ENCODE measurements around the gene ARHGAP23. TPM values are rescaled to one million over a fixed set of nuclear protein-coding genes. Genes with fewer than 3 reads are reported as not detected.
A peak's percentile ranks its signal among the peaks of the same experiment; 100 is the strongest.

The ARHGAP23 gene
- total RNA-seq, 1 donor from 2014 or later, result 177 TPM

DNA sequence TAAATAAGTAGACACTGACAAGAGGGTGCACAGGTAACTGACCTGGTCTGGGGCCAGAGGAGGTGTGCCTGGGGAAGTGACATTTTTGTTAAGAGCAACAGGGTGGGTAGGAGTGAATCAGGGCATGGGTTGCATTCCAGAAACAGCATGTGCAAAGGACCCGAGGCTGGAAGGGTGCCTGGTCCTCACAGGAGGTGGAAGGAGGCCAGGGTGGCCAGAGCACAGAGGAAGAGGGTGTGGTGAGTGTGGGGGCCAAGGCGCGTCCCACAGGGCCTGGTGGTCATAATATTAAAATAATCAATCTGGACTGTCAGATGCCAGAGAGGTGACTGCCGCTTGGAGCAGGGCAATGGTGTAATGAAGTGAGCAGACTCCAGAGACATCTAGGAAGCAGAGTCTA, 14.3 kb downstream of the ARHGAP23 start:
- no peaks in the 10 kb centered on the region for H3K36me3 Mint-ChIP-seq (ENCODE audit: unreplicated experiment)
- H3K4me1 Mint-ChIP-seq (ENCODE audit: unreplicated experiment), result peaks cover 48% of the 10 kb centered on the region
- H3K27me3 Mint-ChIP-seq (ENCODE audit: unreplicated experiment), result no peaks in the 10 kb centered on the region
- H3K4me3 Mint-ChIP-seq (ENCODE audit: unreplicated experiment), result no peak overlapping the region
- TF ChIP-seq, protein P1, sequence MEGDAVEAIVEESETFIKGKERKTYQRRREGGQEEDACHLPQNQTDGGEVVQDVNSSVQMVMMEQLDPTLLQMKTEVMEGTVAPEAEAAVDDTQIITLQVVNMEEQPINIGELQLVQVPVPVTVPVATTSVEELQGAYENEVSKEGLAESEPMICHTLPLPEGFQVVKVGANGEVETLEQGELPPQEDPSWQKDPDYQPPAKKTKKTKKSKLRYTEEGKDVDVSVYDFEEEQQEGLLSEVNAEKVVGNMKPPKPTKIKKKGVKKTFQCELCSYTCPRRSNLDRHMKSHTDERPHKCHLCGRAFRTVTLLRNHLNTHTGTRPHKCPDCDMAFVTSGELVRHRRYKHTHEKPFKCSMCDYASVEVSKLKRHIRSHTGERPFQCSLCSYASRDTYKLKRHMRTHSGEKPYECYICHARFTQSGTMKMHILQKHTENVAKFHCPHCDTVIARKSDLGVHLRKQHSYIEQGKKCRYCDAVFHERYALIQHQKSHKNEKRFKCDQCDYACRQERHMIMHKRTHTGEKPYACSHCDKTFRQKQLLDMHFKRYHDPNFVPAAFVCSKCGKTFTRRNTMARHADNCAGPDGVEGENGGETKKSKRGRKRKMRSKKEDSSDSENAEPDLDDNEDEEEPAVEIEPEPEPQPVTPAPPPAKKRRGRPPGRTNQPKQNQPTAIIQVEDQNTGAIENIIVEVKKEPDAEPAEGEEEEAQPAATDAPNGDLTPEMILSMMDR (IDR thresholded peaks at IDR 0.05), result no peak
- no peak for DNase-seq (ENCODE audit: extremely low spot score, unreplicated experiment)
- no peaks in the 10 kb centered on the region for H3K9me3 Mint-ChIP-seq (ENCODE audit: unreplicated experiment)
- H3K27ac Mint-ChIP-seq (ENCODE audit: unreplicated experiment), result peak overlapping the region; percentile 61

DNA sequence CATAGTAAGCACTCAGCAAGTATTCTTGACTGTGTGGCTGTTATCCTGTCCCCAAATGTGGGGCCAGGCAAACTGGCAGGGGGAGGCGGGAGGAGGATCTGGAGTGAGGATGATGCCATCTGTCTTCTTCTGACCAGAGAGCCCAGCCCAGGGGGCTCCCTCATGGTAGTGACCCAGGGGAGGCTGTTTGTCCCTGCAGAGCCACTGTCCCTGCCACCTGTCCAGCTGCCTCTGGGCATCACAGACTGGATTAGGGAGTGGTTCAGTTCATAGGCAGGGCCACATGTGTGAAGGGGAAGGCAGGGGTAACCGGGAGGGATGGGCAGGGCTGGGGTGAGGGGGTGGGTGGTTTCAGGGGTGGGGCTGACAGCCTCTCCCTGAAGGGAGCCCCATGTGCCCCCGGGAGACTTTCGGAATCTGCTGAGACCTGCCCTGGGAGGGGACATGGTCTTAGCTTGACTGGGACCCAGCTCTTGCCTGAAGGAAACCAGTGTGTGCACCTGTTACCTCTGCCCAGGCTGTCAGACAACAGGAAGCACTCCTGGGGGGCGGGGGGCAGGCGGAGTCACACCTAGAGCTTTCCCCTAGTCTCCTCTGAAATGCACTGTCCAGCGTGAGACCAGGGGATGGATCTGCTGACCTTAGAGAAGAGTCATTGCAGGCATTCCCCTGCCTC, 15.2 kb downstream of the ARHGAP23 start:
- Mint-ChIP-seq H3K27ac (ENCODE audit: unreplicated experiment) (no peak overlapping the region), H3K4me3 (ENCODE audit: unreplicated experiment) (no peak overlapping the region), H3K36me3 (ENCODE audit: unreplicated experiment) (no peaks in the 10 kb centered on the region), H3K4me1 (ENCODE audit: unreplicated experiment) (peaks cover 58% of the 10 kb centered on the region), H3K27me3 (ENCODE audit: unreplicated experiment) (no peaks in the 10 kb centered on the region), H3K9me3 (ENCODE audit: unreplicated experiment) (no peaks in the 10 kb centered on the region)
- DNase-seq (ENCODE audit: extremely low spot score, unreplicated experiment), result no peak
- TF ChIP-seq, protein P1 (IDR thresholded peaks at IDR 0.05), result no peak

DNA sequence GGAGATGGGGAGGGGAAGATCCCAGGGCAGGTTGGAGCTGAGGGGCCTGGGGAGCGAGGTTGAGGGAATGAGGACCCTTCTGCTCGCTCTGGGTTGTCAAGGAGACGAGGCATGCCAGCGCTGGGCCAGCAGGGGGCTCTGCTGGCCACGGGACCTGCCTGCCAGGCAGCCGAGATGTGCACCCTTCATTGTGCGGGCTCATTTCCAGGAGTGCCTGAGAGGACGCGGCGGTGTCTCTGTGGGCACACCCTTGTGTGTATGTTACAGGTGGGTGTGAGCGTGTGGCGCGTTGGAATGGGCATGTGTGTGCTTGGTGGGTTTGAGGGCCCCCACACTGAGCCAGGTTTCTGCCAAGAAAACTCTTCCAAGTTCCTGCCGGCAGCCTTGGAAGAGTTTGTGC, 15.9 kb downstream of the ARHGAP23 start:
- H3K9me3 Mint-ChIP-seq (ENCODE audit: unreplicated experiment), result no peaks in the 10 kb centered on the region
- H3K4me3 Mint-ChIP-seq (ENCODE audit: unreplicated experiment), result peak overlapping the region; percentile 14
- DNase-seq (ENCODE audit: extremely low spot score, unreplicated experiment), result no peak
- H3K27ac Mint-ChIP-seq (ENCODE audit: unreplicated experiment), result peak overlapping the region; percentile 23
- no peaks in the 10 kb centered on the region for H3K27me3 Mint-ChIP-seq (ENCODE audit: unreplicated experiment)
- no peaks in the 10 kb centered on the region for H3K36me3 Mint-ChIP-seq (ENCODE audit: unreplicated experiment)
- TF ChIP-seq, protein P1 (IDR thresholded peaks at IDR 0.05), result peak; percentile 94
- H3K4me1 Mint-ChIP-seq (ENCODE audit: unreplicated experiment), result peaks cover 63% of the 10 kb centered on the region

DNA sequence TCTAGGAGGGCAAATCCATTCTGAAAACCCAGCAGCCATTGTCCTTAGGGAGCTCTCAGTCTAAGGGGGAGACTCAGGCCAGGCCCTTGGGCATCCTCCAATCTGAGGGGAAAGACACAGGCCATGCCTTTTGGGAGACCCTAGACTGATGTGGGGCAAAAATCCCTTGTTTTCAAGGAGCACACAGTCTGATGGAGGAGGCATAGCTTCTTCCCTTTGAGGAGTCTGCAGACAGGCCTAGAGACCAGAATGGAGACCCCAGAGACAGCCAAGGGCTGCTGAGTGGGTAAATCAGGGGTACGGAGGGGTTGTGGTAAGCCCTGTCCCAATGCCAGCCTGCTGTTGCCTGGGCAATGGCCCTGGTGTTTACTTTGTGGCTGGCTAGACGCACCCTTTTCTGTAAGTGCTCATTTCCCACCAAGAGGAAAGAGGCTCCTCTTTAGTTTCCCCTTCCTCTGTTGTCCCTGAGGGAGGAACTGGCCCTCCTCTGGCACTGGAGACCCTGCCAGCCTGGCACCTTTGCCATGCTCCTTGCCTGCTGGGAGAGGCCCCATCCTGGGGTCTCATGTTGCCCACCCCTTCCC, 19.3 kb downstream of the ARHGAP23 start:
- Mint-ChIP-seq H3K4me1 (ENCODE audit: unreplicated experiment) (peaks cover 76% of the 10 kb centered on the region), H3K27ac (ENCODE audit: unreplicated experiment) (peak overlapping the region; percentile 83), H3K4me3 (ENCODE audit: unreplicated experiment) (no peak overlapping the region)

DNA sequence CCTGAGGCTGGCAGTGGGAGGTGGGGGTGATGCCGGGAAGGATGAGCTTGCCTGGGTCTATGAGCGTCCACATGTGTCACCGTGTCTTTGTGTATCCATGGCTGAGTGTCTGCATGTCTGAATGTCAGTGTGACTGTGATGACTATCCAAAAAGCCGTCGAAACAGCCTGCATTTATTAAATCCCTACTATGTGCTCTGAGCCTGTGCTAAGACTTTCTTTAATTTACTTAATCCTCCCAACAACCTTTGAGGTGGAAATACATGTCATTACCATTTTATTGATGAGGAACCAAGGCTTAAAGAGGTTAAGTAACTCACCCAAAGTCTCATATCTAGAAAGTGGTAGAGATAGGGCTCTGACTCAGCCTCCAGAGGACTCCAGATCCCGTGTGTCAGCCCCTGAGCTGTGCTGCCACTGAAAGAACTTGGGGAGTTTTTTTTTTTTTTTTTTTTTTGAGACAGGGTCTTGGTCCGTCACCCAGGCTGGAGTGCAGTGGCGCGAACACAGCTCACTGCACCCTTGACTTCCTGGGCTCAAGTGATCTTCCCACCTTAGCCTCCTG, 20.0 kb downstream of the ARHGAP23 start:
- no peaks in the 10 kb centered on the region for H3K27me3 Mint-ChIP-seq (ENCODE audit: unreplicated experiment)
- no peak for DNase-seq (ENCODE audit: extremely low spot score, unreplicated experiment)
- peaks cover 76% of the 10 kb centered on the region for H3K4me1 Mint-ChIP-seq (ENCODE audit: unreplicated experiment)
- H3K36me3 Mint-ChIP-seq (ENCODE audit: unreplicated experiment), result no peaks in the 10 kb centered on the region
- no peaks in the 10 kb centered on the region for H3K9me3 Mint-ChIP-seq (ENCODE audit: unreplicated experiment)
- H3K27ac Mint-ChIP-seq (ENCODE audit: unreplicated experiment), result peak overlapping the region; percentile 83
- TF ChIP-seq, protein P1 (IDR thresholded peaks at IDR 0.05), result no peak
- H3K4me3 Mint-ChIP-seq (ENCODE audit: unreplicated experiment), result no peak overlapping the region

More for the DNA sequence above, 19.3 kb downstream of the ARHGAP23 start:
- Mint-ChIP-seq H3K27me3 (ENCODE audit: unreplicated experiment) (no peaks in the 10 kb centered on the region), H3K9me3 (ENCODE audit: unreplicated experiment) (no peaks in the 10 kb centered on the region), H3K36me3 (ENCODE audit: unreplicated experiment) (no peaks in the 10 kb centered on the region)
- TF ChIP-seq, protein P1 (IDR thresholded peaks at IDR 0.05), result no peak
- no peak for DNase-seq (ENCODE audit: extremely low spot score, unreplicated experiment)

Measured in osteocyte (in vitro differentiated cells).